Measurements from ENCODE around the gene HS1BP3.

The HS1BP3 gene

GRCh38 chr2:20571231-20571630, 79.7 kb downstream of the HS1BP3 start:
- Mint-ChIP-seq H3K4me1 (peaks cover 4% of the 10 kb centered on the region), H3K27me3 (peaks cover 12% of the 10 kb centered on the region), H3K36me3 (ENCODE audit: insufficient read depth) (peaks cover 2% of the 10 kb centered on the region), H3K4me3 (no peak overlapping the region), H3K9me3 (peaks cover 1% of the 10 kb centered on the region), H3K27ac (ENCODE audit: low read depth) (no peak overlapping the region)
- no peak for DNase-seq (ENCODE audit: low spot score in 2 of 2)
- no peak for ATAC-seq (replicated peaks; ENCODE audit: extremely low read depth, poor library complexity, severe bottlenecking)

GRCh38 chr2:20570249-20570648, 80.6 kb downstream of the HS1BP3 start:
- H3K9me3 Mint-ChIP-seq, result no peaks in the 10 kb centered on the region
- no peak overlapping the region for H3K4me3 Mint-ChIP-seq
- peaks cover 2% of the 10 kb centered on the region for H3K36me3 Mint-ChIP-seq (ENCODE audit: insufficient read depth)
- H3K4me1 Mint-ChIP-seq, result no peaks in the 10 kb centered on the region
- DNase-seq (ENCODE audit: low spot score in 2 of 2) (no peak), ATAC-seq (replicated peaks; ENCODE audit: extremely low read depth, poor library complexity, severe bottlenecking) (no peak)
- H3K27ac Mint-ChIP-seq (ENCODE audit: low read depth), result no peak overlapping the region
- peaks cover 22% of the 10 kb centered on the region for H3K27me3 Mint-ChIP-seq

- peaks cover 27% of the 10 kb centered on the region for H3K27me3 Mint-ChIP-seq
- no peak for DNase-seq (ENCODE audit: low spot score in 2 of 2)
- H3K9me3 Mint-ChIP-seq, result no peaks in the 10 kb centered on the region
- no peak overlapping the region for H3K27ac Mint-ChIP-seq (ENCODE audit: low read depth)
- H3K4me3 Mint-ChIP-seq, result no peak overlapping the region
- H3K36me3 Mint-ChIP-seq (ENCODE audit: insufficient read depth), result peaks cover 2% of the 10 kb centered on the region
- H3K4me1 Mint-ChIP-seq, result no peaks in the 10 kb centered on the region
- ATAC-seq (replicated peaks; ENCODE audit: extremely low read depth, poor library complexity, severe bottlenecking), result no peak
Observed at GRCh38 chr2:20569464-20570223, 81.3 kb downstream of the HS1BP3 start.

DNA sequence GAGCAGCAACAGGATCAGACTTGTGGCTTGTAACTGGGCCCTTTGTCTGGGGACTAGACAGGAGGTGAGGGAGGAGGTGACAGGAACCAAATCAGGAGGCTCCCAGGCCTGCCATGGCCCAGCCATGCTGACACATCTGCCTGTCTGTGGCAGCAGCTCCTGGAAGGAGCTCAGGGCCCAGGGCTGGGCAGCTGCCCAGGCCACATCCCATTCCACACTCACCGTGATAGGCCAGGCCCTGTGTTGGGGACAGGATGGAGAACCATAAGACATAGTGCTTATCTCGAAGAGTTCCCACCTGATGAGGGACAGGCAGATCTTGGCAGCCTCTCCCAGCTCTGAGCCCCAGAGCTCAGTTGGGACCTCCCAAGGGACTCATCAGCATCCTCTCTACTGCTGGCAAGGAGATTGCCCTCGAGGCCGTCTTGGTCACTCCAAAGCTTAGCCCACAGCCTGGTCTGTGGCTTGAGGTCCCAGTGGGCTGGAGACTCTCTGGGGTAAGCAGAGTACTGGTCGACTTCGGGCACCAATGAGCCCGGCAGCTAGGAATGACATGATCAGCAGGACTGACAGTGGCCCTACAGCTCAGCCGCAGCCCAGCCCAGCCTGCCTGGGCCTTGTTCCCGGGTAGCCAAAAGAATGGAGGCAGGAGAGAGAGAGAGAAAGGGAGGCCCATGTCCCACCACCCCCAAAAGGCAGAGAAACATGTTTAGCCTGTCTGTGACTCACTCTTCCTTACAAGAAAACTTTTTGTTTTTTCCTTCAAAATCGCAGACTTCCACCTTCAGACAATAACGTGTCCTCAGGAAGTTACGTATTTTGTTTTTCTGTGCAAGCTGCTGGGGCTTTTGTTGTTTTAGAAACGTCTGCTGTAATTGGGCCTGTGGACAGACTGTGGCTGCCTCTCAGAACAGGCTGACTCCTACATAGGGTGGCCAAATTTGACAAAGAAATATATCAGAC, 82.1 kb downstream of the HS1BP3 start:
- ATAC-seq (replicated peaks; ENCODE audit: extremely low read depth, poor library complexity, severe bottlenecking), result no peak
- Mint-ChIP-seq H3K9me3 (no peaks in the 10 kb centered on the region), H3K27me3 (peaks cover 27% of the 10 kb centered on the region), H3K27ac (ENCODE audit: low read depth) (no peak overlapping the region), H3K4me1 (no peaks in the 10 kb centered on the region), H3K4me3 (no peak overlapping the region), H3K36me3 (ENCODE audit: insufficient read depth) (peaks cover 2% of the 10 kb centered on the region)
- DNase-seq (ENCODE audit: low spot score in 2 of 2), result no peak

- Mint-ChIP-seq H3K36me3 (ENCODE audit: insufficient read depth) (peaks cover 2% of the 10 kb centered on the region), H3K27me3 (peaks cover 32% of the 10 kb centered on the region), H3K27ac (ENCODE audit: low read depth) (no peak overlapping the region), H3K4me3 (no peak overlapping the region), H3K9me3 (no peaks in the 10 kb centered on the region), H3K4me1 (no peaks in the 10 kb centered on the region)
- DNase-seq (ENCODE audit: low spot score in 2 of 2), result no peak
- no peak for ATAC-seq (replicated peaks; ENCODE audit: extremely low read depth, poor library complexity, severe bottlenecking)
Observed at GRCh38 chr2:20567926-20568179, 83.0 kb downstream of the HS1BP3 start.
